K562 (cell line): ENCODE data around the gene TMEM260. TPM values are rescaled to one million over a fixed set of nuclear protein-coding genes. Genes with fewer than 3 reads are reported as not detected.

Experiments used
- ATAC-seq: fragments of 200-7000 bp; cut with Tn5 transposase; 3 replicates; pipeline ENCODE4 v1.9.1; 2020; ENCODE audit warnings: moderate library complexity
- BruUV-seq: library from RNA; stranded (reverse); fragments of 400-500 nt; replicated peaks from 2 replicates; lab custom pipeline; 2021; lab: Mats Ljungman, UMichigan
- CTCF ChIA-PET: fragments of 300-600 bp; formaldehyde crosslinking; extraction: SDS; loops from one replicate; lab custom pipeline; 2021; ENCODE audit warnings: low intra/inter-chr PET ratio; lab: Yijun Ruan, JAX
- POLR2A ChIA-PET: fragments of 300-600, 350-650 bp; sonication (Branson Sonifier 250); formaldehyde crosslinking; extraction: SDS; loops from one replicate; lab custom pipeline; 2021; ENCODE audit warnings: antibody characterized with exemption, inconsistent platforms; lab: Yijun Ruan, JAX
- DNase-seq, 4 experiments: peaks; one replicate each; pipeline versions ENCODE4 v3.0.0 to v3.0.0-alpha.2; 2011 to 2018; ENCODE audit warnings: low spot score in 3 of 4, mixed read lengths in 3 of 4; ENCODE audit errors: extremely low read depth in 1 of 4
- FAIRE-seq: peaks from 2 replicates; lab custom pipeline; 2011; peaks lifted over from hg19 to GRCh38; lab: Jason Lieb, UNC
- H2AFZ ChIP-seq: 2 replicates; pipeline ENCODE4 v1.6.0; 2011; ENCODE audit warnings: low read depth, low read length, control low read depth, inconsistent platforms
- H3K27ac ChIP-seq: fragments of 200-600 bp; 3 replicates; pipeline ENCODE4 v1.8.0; 2011; ENCODE audit warnings: low read depth, mild to moderate bottlenecking, control low read depth, inconsistent platforms, low read length, moderate library complexity, mixed read lengths; ENCODE audit errors: extremely low read depth
- H3K27me3 ChIP-seq, 2 experiments: fragments of 300-600 bp in 1 of 2; 2 replicates in 1 of 2; 3 replicates in 1 of 2; pipeline versions ENCODE4 v1.6.0 to v1.8.0; 2011; ENCODE audit warnings: inconsistent platforms in 2 of 2, low read length in 2 of 2, mild to moderate bottlenecking in 1 of 2, mixed read lengths in 1 of 2, moderate library complexity in 1 of 2; ENCODE audit not compliant: control insufficient read depth in 2 of 2, insufficient read depth in 2 of 2
- H3K36me3 ChIP-seq: fragments of 300-600 bp; 3 replicates; pipeline ENCODE4 v1.8.0; 2011; ENCODE audit warnings: mild to moderate bottlenecking, low read length, inconsistent platforms; ENCODE audit not compliant: control insufficient read depth, insufficient read depth
- H3K4me1 ChIP-seq, 2 experiments: fragments of 200-600 bp in 1 of 2; replicated peaks in 1 of 2; 2 replicates in 1 of 2; 3 replicates in 1 of 2; pipeline versions ENCODE4 v1.5.1 to v1.8.0; 2011; ENCODE audit warnings: inconsistent platforms in 2 of 2, low read length in 2 of 2, mild to moderate bottlenecking in 1 of 2, mixed read lengths in 1 of 2, moderate library complexity in 1 of 2; ENCODE audit not compliant: control insufficient read depth in 2 of 2, insufficient read depth in 2 of 2
- H3K4me2 ChIP-seq: 2 replicates; pipeline ENCODE4 v1.6.1; 2011; ENCODE audit warnings: low read length, control low read depth, inconsistent platforms, mixed read lengths; ENCODE audit not compliant: insufficient read depth
- H3K4me3 ChIP-seq: fragments of 200-600 bp; sonication (generic), shearing (Covaris generic); 2 replicates; pipeline ENCODE4 v1.5.1; 2016; ENCODE audit warnings: control low read depth, inconsistent platforms
- H3K79me2 ChIP-seq: fragments of 200-600 bp; 3 replicates; pipeline ENCODE4 v1.8.0; 2011; ENCODE audit warnings: low read length, inconsistent platforms; ENCODE audit not compliant: control insufficient read depth, insufficient read depth
- H3K9ac ChIP-seq, 2 experiments: 2 replicates each; pipeline versions ENCODE4 v1.6.0 to v1.6.1; 2011; ENCODE audit warnings: low read depth in 2 of 2, low read length in 2 of 2, control low read depth in 1 of 2, inconsistent platforms in 1 of 2, mild to moderate bottlenecking in 1 of 2, mixed read lengths in 1 of 2; ENCODE audit not compliant: insufficient read depth in 1 of 2
- H3K9me1 ChIP-seq: one replicate; pipeline ENCODE4 v1.6.0; 2011; ENCODE audit warnings: inconsistent platforms, mild to moderate bottlenecking, low read length, moderate library complexity; ENCODE audit not compliant: control insufficient read depth, insufficient read depth
- H3K9me3 ChIP-seq: replicated peaks from 2 replicates; pipeline ENCODE4 v1.5.1; 2011; ENCODE audit warnings: low read depth, low read length, inconsistent platforms; ENCODE audit not compliant: control insufficient read depth, insufficient read depth
- H4K20me1 ChIP-seq: replicated peaks from 2 replicates; pipeline ENCODE4 v1.6.1; 2011; ENCODE audit warnings: low read length, inconsistent platforms, mixed read lengths; ENCODE audit not compliant: control insufficient read depth, insufficient read depth
- BACH1 ChIP-seq: fragments of 200-800 bp; sonication (Bioruptor generic); IDR thresholded peaks from 2 replicates; pipeline ENCODE4 v1.6.1; 2016; ENCODE audit warnings: missing genetic modification characterization, missing compliant biosample characterization
- DDX20 ChIP-seq: fragments of 450-650 bp; IDR thresholded peaks from 2 replicates; pipeline ENCODE4 v1.6.1; 2016; ENCODE audit warnings: missing genetic modification characterization, low read depth, mild to moderate bottlenecking, missing compliant biosample characterization, moderate library complexity
- E2F5 ChIP-seq: sonication (generic); formaldehyde crosslinking; IDR thresholded peaks from 2 replicates; pipeline ENCODE4 v1.8.0; 2022; ENCODE audit warnings: mild to moderate bottlenecking, missing genetic modification reagents
- MTA2 ChIP-seq: fragments of 450-650 bp; IDR thresholded peaks from 2 replicates; pipeline ENCODE4 v1.6.1; 2016; ENCODE audit warnings: low read depth
- NCOA4 ChIP-seq: fragments of 450-650 bp; IDR thresholded peaks from 2 replicates; pipeline ENCODE4 v1.6.1; 2018; ENCODE audit warnings: mild to moderate bottlenecking; ENCODE audit not compliant: partially characterized antibody
- NFE2L1 ChIP-seq: fragments of 450-650 bp; IDR thresholded peaks from 2 replicates; pipeline ENCODE4 v1.6.1; 2016; ENCODE audit warnings: missing genetic modification characterization, low read depth, mild to moderate bottlenecking, missing compliant biosample characterization, moderate library complexity, borderline replicate concordance
- PHF8 ChIP-seq: fragments of 200-600 bp; sonication (generic); IDR thresholded peaks from 2 replicates; pipeline ENCODE4 v1.6.1; 2012; ENCODE audit warnings: mixed run types, mild to moderate bottlenecking, inconsistent platforms, low read length, moderate library complexity, borderline replicate concordance
- PHTF2 ChIP-seq: fragments of 250-450 bp; sonication (Bioruptor Pico); IDR thresholded peaks from 2 replicates; pipeline ENCODE4 v1.5.0; 2021; ENCODE audit warnings: mild to moderate bottlenecking
- SRSF9 ChIP-seq: fragments of 200-400 bp; formaldehyde crosslinking; IDR thresholded peaks from 2 replicates; pipeline ENCODE4 v1.6.1; 2017; ENCODE audit warnings: low read depth, low read length, borderline replicate concordance
- ZNF184 ChIP-seq: sonication (generic); formaldehyde crosslinking; IDR thresholded peaks from 2 replicates; pipeline ENCODE4 v1.5.0; 2020; ENCODE audit warnings: missing genetic modification reagents
- ZNF609 ChIP-seq: sonication (generic); formaldehyde crosslinking; IDR thresholded peaks from 2 replicates; pipeline ENCODE4 v1.8.1; 2023; ENCODE audit warnings: missing genetic modification reagents, mild to moderate bottlenecking, borderline replicate concordance
- ZNF655 ChIP-seq: fragments of 250-450 bp; sonication (Bioruptor Pico); IDR thresholded peaks from 2 replicates; pipeline ENCODE4 v1.5.0; 2021
- in situ Hi-C: fragments of 300-500 bp; cut with MboI; formaldehyde crosslinking; loops from 4 replicates; pipeline ENCODE4 v1.15.0; 2018; ENCODE audit warnings: inconsistent platforms, mixed read lengths
- intact Hi-C: fragments of 100-400 bp; cut with micrococcal nuclease; formaldehyde crosslinking; loops from 2 replicates; pipeline ENCODE4 v1.14.2; 2022
- polyA plus RNA-seq, 8 experiments: library from polyadenylated mRNA; depleted of rRNA in 4 of 8; stranded (reverse) in 5 of 8; unstranded in 3 of 8; fragments of >200 nt; fragmentation: Nextera tagmentation in 2 of 8; fragmentation: Illumina TruSeq in 1 of 8; extraction: Ambion mirVana in 2 of 8; extraction: Trizol in 1 of 8; gene quantifications; 2 replicates each; pipeline versions ENCODE4 v1.2.1 to v1.2.3, GENCODE V29; 2011 to 2014; ENCODE audit warnings: inconsistent platforms in 1 of 8, missing spikeins in 1 of 8
- total RNA-seq, 7 experiments: library from RNA; depleted of rRNA in 6 of 7; stranded (reverse); fragments of >200 nt in 6 of 7; fragmentation: Illumina TruSeq in 2 of 7; extraction: Trizol in 2 of 7; gene quantifications; 2 replicates each; pipeline versions ENCODE4 v1.2.1 to v1.2.3, GENCODE V29; 2011 to 2021; ENCODE audit warnings: low replicate concordance in 1 of 7

TMEM260 gene
- total and polyA plus RNA-seq, 9 of the 15 experiments (the other 6 are each of a cell fraction or from before 2014, with no cell fraction given): 2.2 to 9.4 (median 6.0) TPM

- no peak for TF ChIP-seq PHF8
- TF ChIP-seq NCOA4: no peak
- TF ChIP-seq BACH1 (tag): no peak
- no peak for TF ChIP-seq PHTF2
- no peak for TF ChIP-seq NFE2L1 (tag)
- TF ChIP-seq DDX20 (tag): no peak
- no peak for TF ChIP-seq ZNF655
- no peak for TF ChIP-seq E2F5 (CRISPR knock-in tag)
- no peak for TF ChIP-seq SRSF9
- no peak for TF ChIP-seq ZNF609
- TF ChIP-seq MTA2: no peak
- no peak for TF ChIP-seq ZNF184 (CRISPR knock-in tag)
- TF ChIP-seq, all 486 proteins: peak for 0
- intact Hi-C loops (no loop called here), in situ Hi-C loops (loop anchor here (10.0 to 25.0 kb wide), 2 partner anchors 493 to 606 kb away; no protein-coding TSS in a partner anchor)
- Histone ChIP-seq H3K4me1 (no peaks in the 10 kb centered on the region; a peak in 1 of 5 replicates), H3K36me3 (no peaks in the 10 kb centered on the region), H3K4me3 (no peak overlapping the region), H3K9me3 (no peaks in the 10 kb centered on the region), H4K20me1 (no peaks in the 10 kb centered on the region), H3K27me3 (no peaks in the 10 kb centered on the region; a peak in 1 of 5 replicates), H3K4me2 (no peak overlapping the region), H3K9me1 (no peaks in the 10 kb centered on the region), H3K27ac (no peak overlapping the region), H2AFZ (no peak overlapping the region), H3K79me2 (no peaks in the 10 kb centered on the region), H3K9ac (no peak overlapping the region)
- DNase-seq (no peak), FAIRE-seq (no peak), ATAC-seq (no peak)
- CTCF ChIA-PET: no interaction called here
- POLR2A ChIA-PET: no interaction called here
- BruUV-seq: no TSS peak
Measured at GRCh38 chr14:56569174-56569573, 10.4 kb upstream of the TMEM260 start.
